Urinary bladder (tissue), 4 donors: ENCODE data around the gene KREMEN2. TPM values are rescaled to one million over a fixed set of nuclear protein-coding genes. Genes with fewer than 3 reads are reported as not detected.

Experiments used
- DNase-seq: peaks from one replicate; pipeline ENCODE4 v3.0.0-alpha.2; 2015; ENCODE audit errors: extremely low spot score
- H3K27ac ChIP-seq: one replicate; pipeline ENCODE4 v1.5.1; 2013; ENCODE audit warnings: low read depth, mild to moderate bottlenecking, moderate library complexity
- H3K36me3 ChIP-seq: one replicate; pipeline ENCODE4 v1.6.1; 2013; ENCODE audit warnings: mild to moderate bottlenecking, moderate library complexity; ENCODE audit not compliant: insufficient read depth
- H3K4me1 ChIP-seq: one replicate; pipeline ENCODE4 v1.6.1; 2013; ENCODE audit warnings: mild to moderate bottlenecking, moderate library complexity; ENCODE audit not compliant: insufficient read depth
- H3K4me3 ChIP-seq: one replicate; pipeline ENCODE4 v1.5.1; 2013; ENCODE audit warnings: low read depth, low read length
- WGBS: extraction: QIAGEN DNeasy Blood & Tissue Kit; methylation state at CpG from one replicate; pipeline ENCODE4 v1.1.7; 2013; 5-methylcytosine and 5-hydroxymethylcytosine counted together
- polyA plus RNA-seq: library from polyadenylated mRNA; stranded (reverse); fragments of 200-250 nt; gene quantifications from one replicate; pipeline ENCODE4 v1.2.3, GENCODE V29; 2013
- total RNA-seq: library from RNA; depleted of rRNA; stranded (reverse); fragments of >200 nt; gene quantifications from one replicate; pipeline ENCODE4 v1.2.3, GENCODE V29; 2014
- donor health status: healthy with polysubstance abuse.
- donor health status: healthy.

The KREMEN2 gene
- total and polyA plus RNA-seq, 2 donors: 0.11 TPM; not detected in 1

- Histone ChIP-seq H3K27ac (no peak overlapping the region), H3K36me3 (no peaks in the 10 kb centered on the region), H3K4me1 (no peaks in the 10 kb centered on the region), H3K4me3 (no peak overlapping the region)
- DNase-seq: no peak
- 90% methylated on average over 13 of the region's 13 CpGs for WGBS
Observed at GRCh38 chr16:2950353-2950724, 13.7 kb upstream of the KREMEN2 start.

- H3K27ac ChIP-seq: no peak overlapping the region
- DNase-seq: no peak
- H3K36me3 ChIP-seq: no peaks in the 10 kb centered on the region
- 89% methylated on average over 16 of the region's 16 CpGs for WGBS
- H3K4me3 ChIP-seq: no peak overlapping the region
- no peaks in the 10 kb centered on the region for H3K4me1 ChIP-seq
Observed at GRCh38 chr16:2950773-2951172, 13.3 kb upstream of the KREMEN2 start.

GRCh38 chr16:2952679-2953078, 11.4 kb upstream of the KREMEN2 start:
- no peak overlapping the region for H3K27ac ChIP-seq
- H3K36me3 ChIP-seq: no peaks in the 10 kb centered on the region
- WGBS: 67% methylated on average over 11 of the region's 11 CpGs
- H3K4me3 ChIP-seq: no peak overlapping the region
- no peak for DNase-seq
- no peaks in the 10 kb centered on the region for H3K4me1 ChIP-seq

GRCh38 chr16:2953706-2954627, 10.1 kb upstream of the KREMEN2 start:
- H3K4me1 ChIP-seq: no peaks in the 10 kb centered on the region
- H3K27ac ChIP-seq: no peak overlapping the region
- no peaks in the 10 kb centered on the region for H3K36me3 ChIP-seq
- 59% methylated on average over 31 of the region's 31 CpGs for WGBS
- no peak for DNase-seq
- no peak overlapping the region for H3K4me3 ChIP-seq

GRCh38 chr16:2954656-2955381, 9.3 kb upstream of the KREMEN2 start:
- Histone ChIP-seq H3K36me3 (no peaks in the 10 kb centered on the region), H3K4me3 (no peak overlapping the region), H3K27ac (no peak overlapping the region), H3K4me1 (no peaks in the 10 kb centered on the region)
- 63% methylated on average over 26 of the region's 26 CpGs for WGBS
- DNase-seq: no peak

GRCh38 chr16:2955438-2955778, 8.7 kb upstream of the KREMEN2 start:
- WGBS: 55% methylated on average over 10 of the region's 10 CpGs
- no peak overlapping the region for H3K27ac ChIP-seq
- H3K4me1 ChIP-seq: no peaks in the 10 kb centered on the region
- no peaks in the 10 kb centered on the region for H3K36me3 ChIP-seq
- DNase-seq: no peak
- H3K4me3 ChIP-seq: no peak overlapping the region

- no peaks in the 10 kb centered on the region for H3K4me1 ChIP-seq
- H3K27ac ChIP-seq: no peak overlapping the region
- DNase-seq: no peak
- 40% methylated on average over 21 of the region's 21 CpGs for WGBS
- H3K4me3 ChIP-seq: no peak overlapping the region
- no peaks in the 10 kb centered on the region for H3K36me3 ChIP-seq
Observed at GRCh38 chr16:2955779-2956578, 8.1 kb upstream of the KREMEN2 start.

- Histone ChIP-seq H3K4me1 (no peaks in the 10 kb centered on the region), H3K27ac (no peak overlapping the region), H3K4me3 (no peak overlapping the region), H3K36me3 (no peaks in the 10 kb centered on the region)
- WGBS: 81% methylated on average over 11 of the region's 11 CpGs
- DNase-seq: no peak
Observed at GRCh38 chr16:2956579-2956956, 7.5 kb upstream of the KREMEN2 start.

- no peaks in the 10 kb centered on the region for H3K36me3 ChIP-seq
- no peak for DNase-seq
- H3K4me1 ChIP-seq: no peaks in the 10 kb centered on the region
- no peak overlapping the region for H3K4me3 ChIP-seq
- WGBS: 65% methylated on average over 10 of the region's 10 CpGs
- no peak overlapping the region for H3K27ac ChIP-seq
Observed at GRCh38 chr16:2959206-2959605, 4.9 kb upstream of the KREMEN2 start.

- Histone ChIP-seq H3K4me3 (no peak overlapping the region), H3K36me3 (no peaks in the 10 kb centered on the region), H3K27ac (no peak overlapping the region), H3K4me1 (peaks cover 5% of the 10 kb centered on the region)
- 77% methylated on average over 17 of the region's 17 CpGs for WGBS
- no peak for DNase-seq
Observed at GRCh38 chr16:2960183-2961010, 3.7 kb upstream of the KREMEN2 start.

GRCh38 chr16:2962334-2963073, 1.6 kb upstream of the KREMEN2 start:
- WGBS: 23% methylated on average over 28 of the region's 28 CpGs
- Histone ChIP-seq H3K36me3 (no peaks in the 10 kb centered on the region), H3K27ac (no peak overlapping the region), H3K4me1 (peaks cover 5% of the 10 kb centered on the region), H3K4me3 (no peak overlapping the region)
- no peak for DNase-seq

- no peak for DNase-seq
- Histone ChIP-seq H3K4me3 (no peak overlapping the region), H3K27ac (no peak overlapping the region), H3K4me1 (peaks cover 5% of the 10 kb centered on the region), H3K36me3 (no peaks in the 10 kb centered on the region)
- under 1% methylated on average over 40 of the region's 40 CpGs for WGBS
Observed at GRCh38 chr16:2963074-2963722, 877 bp upstream of the KREMEN2 start.
